PC-9 (cell line): ENCODE measurements around the gene ARF3.

Experiments
- CTCF ChIP-seq: fragments of 200-600 bp; sonication (generic); conservative IDR thresholded peaks from 2 replicates; pipeline ENCODE4 v1.6.1; 2017; ENCODE audit warnings: mixed run types, antibody characterized with exemption, mild to moderate bottlenecking, moderate library complexity
- EZH2 ChIP-seq: fragments of 200-600 bp; sonication (generic); IDR thresholded peaks from 2 replicates; pipeline ENCODE4 v1.8.0; 2017; ENCODE audit warnings: antibody characterized with exemption, low read depth

GRCh38 chr12:48927261-48927660, 30.0 kb downstream of the ARF3 start:
- TF ChIP-seq CTCF = no peak
- TF ChIP-seq EZH2 = no peak
